CD4-positive, alpha-beta memory T cell (primary cell): Measurements from ENCODE around the gene ZBTB14. TPM values are rescaled to one million over a fixed set of nuclear protein-coding genes. Genes with fewer than 3 reads are reported as not detected.

Experiments used
- CTCF ChIA-PET: fragments of 350-600 bp; sonication (Branson Sonifier 250); formaldehyde crosslinking; loops from one replicate; lab custom pipeline; 2021; ENCODE audit warnings: inconsistent platforms; ENCODE audit not compliant: partially characterized antibody; lab: Charles Lee
- POLR2A ChIA-PET: fragments of 350-600 bp; sonication (Branson Sonifier 250); formaldehyde crosslinking; loops from one replicate; lab custom pipeline; 2021; ENCODE audit not compliant: partially characterized antibody; lab: Charles Lee
- DNase-seq, 5 donors: peaks; one replicate each; pipeline versions ENCODE4 v3.0.0 to v3.0.0-alpha.2; 2020 to 2022; ENCODE audit warnings: mixed read lengths in 1 of 5
- H3K27ac ChIP-seq: one replicate; pipeline ENCODE4 v1.7.0; 2013; ENCODE audit warnings: low read depth, low read length
- H3K27me3 ChIP-seq: 2 replicates; pipeline ENCODE4 v1.7.0; 2013; ENCODE audit warnings: mild to moderate bottlenecking, low read length, moderate library complexity; ENCODE audit not compliant: insufficient read depth
- H3K36me3 ChIP-seq: 2 replicates; pipeline ENCODE4 v1.7.0; 2013; ENCODE audit warnings: mild to moderate bottlenecking, low read length, moderate library complexity; ENCODE audit not compliant: insufficient read depth
- H3K4me1 ChIP-seq: 2 replicates; pipeline ENCODE4 v1.7.0; 2013; ENCODE audit warnings: mild to moderate bottlenecking, low read length, moderate library complexity; ENCODE audit not compliant: insufficient read depth
- H3K4me3 ChIP-seq, 2 donors: one replicate each; pipeline ENCODE4 v1.7.0; 2013; ENCODE audit warnings: low read length in 2 of 2, mild to moderate bottlenecking in 1 of 2
- H3K9me3 ChIP-seq, 2 donors: one replicate each; pipeline ENCODE4 v1.7.0; 2013; ENCODE audit warnings: low read length in 2 of 2, control low read depth in 1 of 2; ENCODE audit not compliant: control insufficient read depth in 1 of 2
- H3K27ac Mint-ChIP-seq, 7 donors: one replicate each; pipeline ENCODE4 v1.8.0; 2020 to 2021; ENCODE audit warnings: mixed read lengths in 7 of 7, mild to moderate bottlenecking in 6 of 7, inconsistent platforms in 3 of 7, moderate library complexity in 3 of 7
- H3K27me3 Mint-ChIP-seq, 2 donors: one replicate each; pipeline ENCODE4 v1.8.0; 2020 to 2021; ENCODE audit warnings: mixed read lengths in 2 of 2
- H3K36me3 Mint-ChIP-seq, 2 donors: one replicate each; pipeline ENCODE4 v1.8.0; 2020 to 2021; ENCODE audit warnings: mixed read lengths in 2 of 2, inconsistent platforms in 1 of 2, mild to moderate bottlenecking in 1 of 2
- H3K4me1 Mint-ChIP-seq, 4 donors: one replicate each; pipeline ENCODE4 v1.8.0; 2020 to 2021; ENCODE audit warnings: mixed read lengths in 4 of 4, mild to moderate bottlenecking in 1 of 4
- H3K4me3 Mint-ChIP-seq, 8 donors: one replicate each; pipeline ENCODE4 v1.8.0; 2020 to 2021; ENCODE audit warnings: mixed read lengths in 8 of 8, mild to moderate bottlenecking in 7 of 8, moderate library complexity in 6 of 8, inconsistent platforms in 3 of 8
- H3K9me3 Mint-ChIP-seq, 8 donors: one replicate each; pipeline ENCODE4 v1.8.0; 2020 to 2021; ENCODE audit warnings: mixed read lengths in 8 of 8, mild to moderate bottlenecking in 5 of 8, inconsistent platforms in 3 of 8, moderate library complexity in 1 of 8
- intact Hi-C: fragments of 100-400 bp; cut with micrococcal nuclease; formaldehyde crosslinking; loops from one replicate; pipeline ENCODE4 v1.15.1; 2023
- polyA plus RNA-seq, 2 donors: library from polyadenylated mRNA; unstranded; fragments of 300-500 nt; fragmentation: Illumina TruSeq; gene quantifications; one replicate each; pipeline ENCODE4 v1.2.3, GENCODE V29; 2021
- total RNA-seq, 2 experiments: library from RNA; stranded (reverse); gene quantifications; one replicate each; pipeline ENCODE4 v1.2.3, GENCODE V29; 2021

ZBTB14 gene
- total and polyA plus RNA-seq, 4 experiments from 2014 or later, result 16.5 to 51.2 (median 32.4) TPM

DNA sequence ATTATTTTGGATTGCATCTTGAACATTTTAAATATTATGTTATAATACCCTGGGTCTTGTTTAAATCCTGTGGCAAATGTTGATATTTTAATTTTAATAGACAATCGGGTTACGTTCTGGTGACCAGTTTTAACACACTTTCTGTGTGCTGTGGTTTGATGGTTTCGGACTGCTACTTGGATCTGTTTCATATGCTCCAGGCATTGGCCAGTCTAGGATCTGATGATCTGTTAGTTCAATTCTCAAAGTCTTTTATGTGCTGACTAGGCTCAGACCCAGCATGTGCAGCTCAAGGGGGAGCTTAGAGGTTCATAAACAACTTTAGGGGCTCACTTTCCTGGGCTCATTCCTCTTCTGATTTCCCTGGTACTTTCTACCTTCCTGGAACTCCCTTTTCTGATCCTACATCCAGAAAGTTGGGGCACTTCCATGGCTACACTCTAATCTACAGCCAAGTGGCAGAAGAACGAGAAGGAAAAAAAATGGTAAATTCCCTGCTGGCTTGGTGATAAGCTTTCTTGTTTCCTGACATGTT is 5.0 kb upstream of the ZBTB14 start:
- Mint-ChIP-seq H3K27ac (peak overlapping the region in 2 of 7 donors; percentile 3 to 33), H3K27me3 (peaks cover 8 to 10% of the 10 kb centered on the region in 2 donors), H3K4me3 (no peak overlapping the region), H3K4me1 (peaks cover 7 to 18% (median 12%) of the 10 kb centered on the region in 4 donors), H3K9me3 (peaks cover 0 to 4% (median 0%) of the 10 kb centered on the region in 8 donors), H3K36me3 (peaks cover 0 to 6% of the 10 kb centered on the region in 2 donors)
- ChIA-PET POLR2A (no interaction called here), CTCF (no interaction called here)
- Histone ChIP-seq H3K36me3 (no peaks in the 10 kb centered on the region), H3K4me1 (peaks cover 7% of the 10 kb centered on the region), H3K27ac (no peak overlapping the region), H3K4me3 (no peak overlapping the region), H3K27me3 (peaks cover 4% of the 10 kb centered on the region), H3K9me3 (no peaks in the 10 kb centered on the region)
- no peak for DNase-seq
- intact Hi-C loops, result no loop called here

DNA sequence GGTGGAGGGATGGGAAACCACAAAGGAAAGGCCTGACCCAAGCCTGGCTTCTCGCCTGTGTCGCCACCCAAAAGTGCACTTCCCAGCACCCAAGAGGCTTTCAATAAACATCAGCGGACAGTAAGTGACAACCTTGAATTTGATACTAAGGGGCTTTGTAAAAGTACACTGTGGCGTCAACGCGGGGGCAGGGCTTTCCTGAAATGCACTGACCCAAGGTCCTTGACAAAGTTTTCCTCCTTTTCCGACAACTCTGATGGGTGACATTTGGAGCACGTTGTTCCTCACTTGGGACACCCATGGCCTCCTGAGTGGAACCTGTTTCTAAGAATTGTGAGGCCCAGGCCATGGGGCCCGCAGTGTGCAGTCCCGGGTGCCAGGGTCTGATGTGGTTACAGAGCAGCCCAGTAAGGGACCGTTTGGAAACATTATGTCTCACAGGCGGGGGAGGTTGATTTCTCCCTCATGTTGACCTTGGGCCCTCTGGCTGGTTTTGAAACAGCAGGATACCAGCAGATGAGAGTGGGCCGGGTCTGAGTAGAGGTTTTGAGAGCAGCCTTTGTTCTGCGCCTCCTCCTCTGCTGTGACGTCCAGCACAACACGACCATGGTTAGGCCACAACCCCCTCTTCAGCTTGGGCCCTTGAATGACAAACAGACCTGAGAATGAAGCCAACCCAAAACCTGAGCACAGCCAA is 2.8 kb upstream of the ZBTB14 start:
- intact Hi-C loops, result no loop called here
- Histone ChIP-seq H3K4me3 (no peak overlapping the region), H3K36me3 (no peaks in the 10 kb centered on the region), H3K4me1 (peaks cover 18% of the 10 kb centered on the region), H3K27ac (no peak overlapping the region), H3K9me3 (no peaks in the 10 kb centered on the region), H3K27me3 (peaks cover 4% of the 10 kb centered on the region)
- Mint-ChIP-seq H3K9me3 (peaks cover 0 to 4% (median 0%) of the 10 kb centered on the region in 8 donors), H3K27ac (peak overlapping the region in 2 of 7 donors; percentile 82 to 98), H3K4me1 (peaks cover 13 to 32% (median 22%) of the 10 kb centered on the region in 4 donors), H3K27me3 (peaks cover 8 to 10% of the 10 kb centered on the region in 2 donors), H3K36me3 (peaks cover 0 to 16% of the 10 kb centered on the region in 2 donors), H3K4me3 (peak overlapping the region in 3 of 8 donors; percentile 25 to 63 (median 56))
- CTCF ChIA-PET, result no interaction called here
- POLR2A ChIA-PET, result interaction anchor here (4.6 to 9.2 kb wide), 3 partner anchors 13 to 61 kb away, joined by 54 to 356 read pairs (median 109); no protein-coding TSS in a partner anchor
- no peak for DNase-seq

DNA sequence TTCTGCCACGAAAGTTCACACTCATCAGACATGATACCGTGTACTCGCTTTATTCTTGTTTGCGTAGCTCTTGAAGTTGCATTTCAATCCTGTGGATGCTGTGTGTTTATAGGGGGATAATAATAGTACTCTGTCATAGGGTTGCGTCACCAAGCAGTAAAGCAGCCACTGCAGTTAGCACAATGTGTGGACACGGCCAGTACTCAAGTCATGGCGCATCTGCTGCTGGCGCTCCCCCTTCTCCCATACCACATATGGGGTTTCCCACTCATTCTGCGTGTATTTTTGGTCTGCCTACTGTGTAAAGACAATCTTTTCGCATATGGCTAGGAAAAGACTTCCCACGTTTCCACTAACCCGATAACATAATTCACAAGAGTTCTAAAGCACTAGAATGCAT is 2.1 kb upstream of the ZBTB14 start:
- H3K4me3 ChIP-seq, result no peak overlapping the region
- peak overlapping the region; percentile 24 to 98 (median 95) for H3K27ac Mint-ChIP-seq
- H3K4me1 Mint-ChIP-seq, result peaks cover 16 to 39% (median 29%) of the 10 kb centered on the region in 4 donors
- intact Hi-C loops, result loop anchor here (2.0 kb wide), 1 partner anchor 1849 kb away; no protein-coding TSS in a partner anchor
- peak overlapping the region; percentile 7 to 97 (median 40) for H3K4me3 Mint-ChIP-seq
- H3K4me1 ChIP-seq, result peaks cover 25% of the 10 kb centered on the region
- ChIA-PET POLR2A (interaction anchor here (1.4 to 9.2 kb wide), 5 partner anchors 8 to 60 kb away, joined by 5 to 356 read pairs (median 54); no protein-coding TSS in a partner anchor), CTCF (interaction anchor here (1.5 to 4.8 kb wide), 2 partner anchors 8 to 60 kb away, joined by 6 to 47 read pairs; no protein-coding TSS in a partner anchor)
- H3K36me3 Mint-ChIP-seq, result peaks cover 0 to 20% of the 10 kb centered on the region in 2 donors
- peaks cover 5 to 7% of the 10 kb centered on the region in 2 donors for H3K27me3 Mint-ChIP-seq
- H3K27ac ChIP-seq, result peak overlapping the region; percentile 84
- H3K36me3 ChIP-seq, result peaks cover under 1% of the 10 kb centered on the region
- peaks cover 4% of the 10 kb centered on the region for H3K27me3 ChIP-seq
- H3K9me3 Mint-ChIP-seq, result peaks cover 0 to 4% (median 0%) of the 10 kb centered on the region in 8 donors
- no peaks in the 10 kb centered on the region for H3K9me3 ChIP-seq
- DNase-seq, result no peak

DNA sequence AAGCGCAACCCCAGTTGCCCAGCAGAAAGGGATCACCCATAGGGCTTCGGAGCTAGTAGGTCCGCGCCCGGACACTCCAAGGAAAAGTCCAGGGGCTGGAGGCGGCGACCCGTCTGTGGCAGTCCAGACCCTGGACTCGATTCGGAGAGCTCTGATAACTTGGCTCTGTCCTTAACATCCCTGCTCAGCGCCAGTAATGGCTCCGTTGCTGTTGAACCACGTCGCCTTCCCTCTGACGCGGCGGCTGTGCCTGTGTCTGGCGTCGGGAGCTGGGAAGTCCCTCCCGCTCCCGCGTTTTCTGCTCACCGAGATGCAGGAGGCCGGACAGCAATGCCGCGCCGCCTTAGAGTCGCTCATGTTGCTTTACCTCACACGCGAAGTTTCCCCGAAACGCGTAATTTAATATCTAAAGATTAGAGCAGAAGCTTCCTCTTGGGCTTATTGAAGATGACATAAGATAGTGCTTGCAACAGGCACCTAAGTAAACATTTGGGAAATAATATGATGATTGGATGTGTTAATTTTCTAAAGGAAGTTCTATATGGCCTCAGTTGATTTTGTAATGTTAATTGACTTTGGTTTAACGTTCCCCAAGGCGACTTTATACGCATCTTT is 1.3 kb upstream of the ZBTB14 start:
- peak in 4 of 5 donors; percentile 58 to 82 (median 62) for DNase-seq
- H3K27ac Mint-ChIP-seq, result peak overlapping the region; percentile 89 to 99 (median 97)
- POLR2A ChIA-PET, result interaction anchor here (1.4 to 9.2 kb wide), 6 partner anchors 8 to 59 kb away, joined by 5 to 356 read pairs (median 49); no protein-coding TSS in a partner anchor
- peak overlapping the region; percentile 89 to 98 (median 96) for H3K4me3 Mint-ChIP-seq
- H3K36me3 ChIP-seq, result peaks cover 4% of the 10 kb centered on the region
- CTCF ChIA-PET, result interaction anchor here (1.5 to 4.8 kb wide), 2 partner anchors 9 to 59 kb away, joined by 6 to 47 read pairs; no protein-coding TSS in a partner anchor
- H3K4me1 ChIP-seq, result peaks cover 28% of the 10 kb centered on the region
- intact Hi-C loops, result loop anchor here (1.0 to 2.0 kb wide), 3 partner anchors 12 to 1848 kb away; no protein-coding TSS in a partner anchor
- H3K36me3 Mint-ChIP-seq, result peaks cover 2 to 22% of the 10 kb centered on the region in 2 donors
- H3K27me3 ChIP-seq, result no peaks in the 10 kb centered on the region
- peaks cover 0 to 4% (median 0%) of the 10 kb centered on the region in 8 donors for H3K9me3 Mint-ChIP-seq
- peaks cover 17 to 43% (median 32%) of the 10 kb centered on the region in 4 donors for H3K4me1 Mint-ChIP-seq
- no peaks in the 10 kb centered on the region for H3K9me3 ChIP-seq
- H3K27ac ChIP-seq, result peak overlapping the region; percentile 84
- H3K27me3 Mint-ChIP-seq, result peaks cover 0 to 7% of the 10 kb centered on the region in 2 donors
- H3K4me3 ChIP-seq, result peak overlapping the region; percentile 69 to 77

DNA sequence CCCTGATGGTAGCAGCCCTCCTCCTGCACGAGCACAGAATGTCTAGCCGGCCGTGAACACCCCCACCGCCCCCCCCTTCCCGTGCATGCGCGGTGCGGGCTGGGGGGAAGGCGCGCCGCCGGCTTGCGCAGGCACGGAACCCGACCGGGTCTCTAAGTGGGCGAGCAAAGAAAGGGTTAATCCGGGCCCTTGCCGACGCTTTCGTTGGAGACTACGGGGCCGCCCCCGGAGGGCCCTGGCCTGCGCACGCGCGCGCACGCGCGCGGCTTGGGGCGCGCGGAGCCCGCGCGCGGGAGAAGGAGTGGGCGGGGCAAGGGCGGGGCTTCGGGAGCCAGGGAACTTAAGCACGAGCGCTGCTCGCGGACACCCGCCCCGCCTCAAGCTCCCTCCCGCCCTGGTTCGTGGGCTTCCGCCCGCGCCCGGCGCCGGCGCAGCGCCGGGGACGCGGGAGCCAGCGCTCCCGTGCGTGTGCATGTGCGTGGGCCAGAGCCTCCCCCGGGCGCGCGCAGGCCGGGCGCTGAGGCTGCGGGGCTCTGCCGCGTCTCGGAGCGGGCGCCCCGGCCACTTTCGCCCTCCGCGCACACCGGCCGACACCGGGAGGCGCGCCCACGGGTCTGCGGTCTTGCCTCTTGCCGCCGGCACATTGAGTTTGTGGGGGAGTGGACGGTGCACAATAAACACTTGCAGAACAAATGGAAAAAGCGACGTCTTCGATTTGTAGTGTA is 617 bp upstream of the ZBTB14 start:
- H3K4me3 ChIP-seq, result peak overlapping the region; percentile 69 to 77

More for the DNA sequence above, 617 bp upstream of the ZBTB14 start:
- H3K36me3 ChIP-seq, result peaks cover 11% of the 10 kb centered on the region
- Mint-ChIP-seq H3K4me3 (peak overlapping the region; percentile 89 to 98 (median 96)), H3K27ac (peak overlapping the region; percentile 89 to 99 (median 97)), H3K9me3 (peaks cover 0 to 4% (median 0%) of the 10 kb centered on the region in 8 donors), H3K27me3 (peaks cover 0 to 3% of the 10 kb centered on the region in 2 donors), H3K36me3 (peaks cover 8 to 28% of the 10 kb centered on the region in 2 donors), H3K4me1 (peaks cover 18 to 49% (median 36%) of the 10 kb centered on the region in 4 donors)
- H3K4me1 ChIP-seq, result peaks cover 28% of the 10 kb centered on the region
- intact Hi-C loops, result loop anchor here (1.0 to 2.0 kb wide), 3 partner anchors 13 to 1847 kb away; no protein-coding TSS in a partner anchor
- POLR2A ChIA-PET, result interaction anchor here (0.9 to 9.2 kb wide), 8 partner anchors 9 to 161 kb away, joined by 3 to 356 read pairs (median 30); no protein-coding TSS in a partner anchor
- DNase-seq, result peak; percentile 94 to 96 (median 95)
- H3K27ac ChIP-seq, result peak overlapping the region; percentile 84
- CTCF ChIA-PET, result interaction anchor here (1.5 to 4.8 kb wide), 2 partner anchors 10 to 58 kb away, joined by 6 to 47 read pairs; no protein-coding TSS in a partner anchor
- no peaks in the 10 kb centered on the region for H3K9me3 ChIP-seq
- no peaks in the 10 kb centered on the region for H3K27me3 ChIP-seq
